NCI-H226 (cell line): ENCODE data around the gene PTPRH.
"Not testable (repeated sequence)": the region's sequence is repeated elsewhere in the genome, so short reads cannot be mapped to it uniquely, and the experiment has no call there.

ENCODE experiments used
- DNase-seq: peaks from one replicate; pipeline ENCODE4 v3.0.0-alpha.2; 2015

PTPRH gene

GRCh38 chr19:55179606-55180484 lies 29.5 kb downstream of the PTPRH start, which contains the start of gene SYT5:
TSS of gene SYT5 (minus strand) at chr19:55180289. CDS start at chr19:55179041, 1,248 bp downstream.
- peak; percentile 67 for DNase-seq

- peak; percentile 80 for DNase-seq
Observed at GRCh38 chr19:55178781-55179599, 30.3 kb downstream of the PTPRH start.

- peak; percentile 33 for DNase-seq
Observed at GRCh38 chr19:55176076-55176475, 33.2 kb downstream of the PTPRH start.

GRCh38 chr19:55175117-55175867 lies 34.0 kb downstream of the PTPRH start:
- no peak for DNase-seq

- no peak for DNase-seq
Observed at GRCh38 chr19:55174425-55175116, 34.7 kb downstream of the PTPRH start.

- DNase-seq = peak; percentile 91
Observed at GRCh38 chr19:55173714-55174409, 35.4 kb downstream of the PTPRH start.

- no peak for DNase-seq
Observed at GRCh38 chr19:55173186-55173713, 36.1 kb downstream of the PTPRH start.

GRCh38 chr19:55172741-55173140 lies 36.6 kb downstream of the PTPRH start:
- peak; percentile 93 for DNase-seq

- DNase-seq = not testable (repeated sequence)
Observed at GRCh38 chr19:55172318-55172717, 37.0 kb downstream of the PTPRH start.

- DNase-seq = no peak
Observed at GRCh38 chr19:55171440-55171839, 37.9 kb downstream of the PTPRH start.

GRCh38 chr19:55169136-55169535 lies 40.2 kb downstream of the PTPRH start:
- DNase-seq = no peak

- DNase-seq = peak; percentile 97
Observed at GRCh38 chr19:55166530-55167268, 42.6 kb downstream of the PTPRH start, which contains the start of gene DNAAF3. TSS of gene DNAAF3 (minus strand) at chr19:55166613. CDS start at chr19:55166413, 200 bp downstream.

- peak; percentile 73 for DNase-seq
Observed at GRCh38 chr19:55165952-55166529, 43.3 kb downstream of the PTPRH start.

GRCh38 chr19:55161571-55162322 lies 47.6 kb downstream of the PTPRH start:
- no peak for DNase-seq

- DNase-seq = no peak
Observed at GRCh38 chr19:55160986-55161365, 48.3 kb downstream of the PTPRH start.

GRCh38 chr19:55160128-55160985 lies 48.9 kb downstream of the PTPRH start:
- DNase-seq = peak; percentile 97

- peak; percentile 94 for DNase-seq
Observed at GRCh38 chr19:55158848-55159749, 50.2 kb downstream of the PTPRH start.
